Spleen (tissue), 11 donors: ENCODE data around the gene DDAH1. TPM values are rescaled to one million over a fixed set of nuclear protein-coding genes. Genes with fewer than 3 reads are reported as not detected.

Experiments used
- DNase-seq: peaks from one replicate; pipeline ENCODE4 v3.0.0-alpha.2; 2020
- H3K27ac ChIP-seq, 8 donors: fragments of 200-600 bp; sonication (generic) in 7 of 8; 1 replicate in 4 of 8; 2 replicates in 4 of 8; pipeline versions ENCODE4 v1.5.0 to v1.8.0; 2016 to 2021; ENCODE audit warnings: inconsistent platforms in 4 of 8, mild to moderate bottlenecking in 4 of 8, moderate library complexity in 1 of 8
- H3K27me3 ChIP-seq, 7 donors: fragments of 200-600 bp; sonication (generic) in 6 of 7; replicated peaks in 1 of 7; 1 replicate in 4 of 7; 2 replicates in 3 of 7; pipeline versions ENCODE4 v1.5.0 to v1.8.0; 2016 to 2021; ENCODE audit warnings: inconsistent platforms in 3 of 7, mild to moderate bottlenecking in 1 of 7
- H3K36me3 ChIP-seq, 6 donors: fragments of 200-600 bp; sonication (generic) in 5 of 6; 1 replicate in 4 of 6; 2 replicates in 2 of 6; pipeline versions ENCODE4 v1.5.0 to v1.8.0; 2016 to 2021; ENCODE audit warnings: inconsistent platforms in 2 of 6
- H3K4me1 ChIP-seq, 6 donors: fragments of 200-600 bp; sonication (generic) in 5 of 6; 1 replicate in 3 of 6; 2 replicates in 3 of 6; pipeline versions ENCODE4 v1.5.0 to v1.8.0; 2016 to 2021; ENCODE audit warnings: inconsistent platforms in 3 of 6
- H3K4me3 ChIP-seq, 8 donors: fragments of 200-600 bp; sonication (generic) in 7 of 8; 1 replicate in 4 of 8; 2 replicates in 4 of 8; pipeline versions ENCODE4 v1.5.0 to v1.8.0; 2016 to 2021; ENCODE audit warnings: inconsistent platforms in 4 of 8, mild to moderate bottlenecking in 4 of 8, moderate library complexity in 2 of 8
- H3K9me3 ChIP-seq, 8 donors: fragments of 200-600 bp; sonication (generic) in 7 of 8; 1 replicate in 4 of 8; 2 replicates in 4 of 8; pipeline versions ENCODE4 v1.5.0 to v1.8.0; 2016 to 2021; ENCODE audit warnings: inconsistent platforms in 4 of 8
- POLR2A ChIP-seq, 3 donors: fragments of 450-650 bp; IDR thresholded peaks; one replicate each; pipeline ENCODE4 v1.5.1; 2017; ENCODE audit warnings: antibody characterized with exemption in 3 of 3, mild to moderate bottlenecking in 1 of 3
- POLR2AphosphoS5 ChIP-seq, 3 donors: sonication (generic); formaldehyde crosslinking; IDR thresholded peaks; one replicate each; pipeline ENCODE4 v1.5.1; 2017; ENCODE audit warnings: antibody characterized with exemption in 3 of 3
- WGBS, 5 donors: extraction: QIAGEN DNeasy Blood & Tissue Kit in 3 of 5; methylation state at CpG; one replicate each; pipeline versions ENCODE4 v1.1.5 to v1.1.7; 2013 to 2018; 5-methylcytosine and 5-hydroxymethylcytosine counted together
- intact Hi-C: fragments of 100-400 bp; cut with DNase I; formaldehyde crosslinking; loops from one replicate; pipeline ENCODE4 v1.15.0; 2023; ENCODE audit warnings: low total_unique reads
- polyA plus RNA-seq, 3 donors: library from polyadenylated mRNA; stranded (reverse); fragments of 200-250 nt; gene quantifications; one replicate each; pipeline ENCODE4 v1.2.1, GENCODE V29; 2013
- total RNA-seq, 7 donors: library from RNA; depleted of rRNA in 3 of 7; stranded (reverse); fragments of >200 nt in 3 of 7; fragmentation: NEBNext Ultra II Directional in 4 of 7; extraction: Animal tissue kit (Norgen Biotek cat#: 25700) in 4 of 7; gene quantifications; one replicate each; pipeline versions ENCODE4 v1.1.0 to v1.2.1, GENCODE V29; 2016 to 2021
- TF ChIP-seq, protein P1 (sequence below), 11 experiments: fragments of 200-600 bp in 7 of 11; fragments of 450-650 bp in 4 of 11; sonication (generic) in 4 of 11; IDR thresholded peaks in 8 of 11; conservative IDR thresholded peaks in 3 of 11; 1 replicate in 7 of 11; 2 replicates in 4 of 11; pipeline versions ENCODE4 v1.4.0 to v1.8.0; 2016 to 2021; ENCODE audit warnings: antibody characterized with exemption in 11 of 11, inconsistent platforms in 4 of 11, mild to moderate bottlenecking in 1 of 11
- donor health status: healthy with polysubstance abuse.
- donor health status: DM: no; HTN: no; CAD: no; lungs with moderate emphysema.
- donor health status: DM: no; HTN: no; CAD: no.
- donor health status: Bipolar disorder and iron deficiency.
- donor health status: healthy.
- donor health status: DM: no; HTN: no; CAD: no.
- donor health status: DM: yes; HTN: yes; CAD: no.

DDAH1 gene
- total and polyA plus RNA-seq, 10 donors = 1.8 to 19.8 (median 13.7) TPM

GRCh38 chr1:85366391-85367170 lies 98.4 kb downstream of the DDAH1 start:
- H3K4me1 ChIP-seq = no peaks in the 10 kb centered on the region
- 61 to 72% (median 72%) methylated on average over 3 of the region's 3 CpGs for WGBS, 5 donors
- intact Hi-C loops = no loop called here
- no peak overlapping the region for H3K4me3 ChIP-seq
- H3K36me3 ChIP-seq = no peaks in the 10 kb centered on the region
- DNase-seq = no peak
- H3K9me3 ChIP-seq = no peaks in the 10 kb centered on the region
- peak overlapping the region in 2 of 8 donors; percentile 12 to 24 for H3K27ac ChIP-seq
- H3K27me3 ChIP-seq = no peaks in the 10 kb centered on the region
- TF ChIP-seq POLR2AphosphoS5 (IDR thresholded peaks at IDR 0.05) (no peak), POLR2A (IDR thresholded peaks at IDR 0.05) (no peak)
- TF ChIP-seq, protein P1, sequence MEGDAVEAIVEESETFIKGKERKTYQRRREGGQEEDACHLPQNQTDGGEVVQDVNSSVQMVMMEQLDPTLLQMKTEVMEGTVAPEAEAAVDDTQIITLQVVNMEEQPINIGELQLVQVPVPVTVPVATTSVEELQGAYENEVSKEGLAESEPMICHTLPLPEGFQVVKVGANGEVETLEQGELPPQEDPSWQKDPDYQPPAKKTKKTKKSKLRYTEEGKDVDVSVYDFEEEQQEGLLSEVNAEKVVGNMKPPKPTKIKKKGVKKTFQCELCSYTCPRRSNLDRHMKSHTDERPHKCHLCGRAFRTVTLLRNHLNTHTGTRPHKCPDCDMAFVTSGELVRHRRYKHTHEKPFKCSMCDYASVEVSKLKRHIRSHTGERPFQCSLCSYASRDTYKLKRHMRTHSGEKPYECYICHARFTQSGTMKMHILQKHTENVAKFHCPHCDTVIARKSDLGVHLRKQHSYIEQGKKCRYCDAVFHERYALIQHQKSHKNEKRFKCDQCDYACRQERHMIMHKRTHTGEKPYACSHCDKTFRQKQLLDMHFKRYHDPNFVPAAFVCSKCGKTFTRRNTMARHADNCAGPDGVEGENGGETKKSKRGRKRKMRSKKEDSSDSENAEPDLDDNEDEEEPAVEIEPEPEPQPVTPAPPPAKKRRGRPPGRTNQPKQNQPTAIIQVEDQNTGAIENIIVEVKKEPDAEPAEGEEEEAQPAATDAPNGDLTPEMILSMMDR (IDR thresholded peaks at IDR 0.05 in 8 of 11, conservative IDR thresholded peaks at IDR 0.05 in 3 of 11) = no peak

DNA sequence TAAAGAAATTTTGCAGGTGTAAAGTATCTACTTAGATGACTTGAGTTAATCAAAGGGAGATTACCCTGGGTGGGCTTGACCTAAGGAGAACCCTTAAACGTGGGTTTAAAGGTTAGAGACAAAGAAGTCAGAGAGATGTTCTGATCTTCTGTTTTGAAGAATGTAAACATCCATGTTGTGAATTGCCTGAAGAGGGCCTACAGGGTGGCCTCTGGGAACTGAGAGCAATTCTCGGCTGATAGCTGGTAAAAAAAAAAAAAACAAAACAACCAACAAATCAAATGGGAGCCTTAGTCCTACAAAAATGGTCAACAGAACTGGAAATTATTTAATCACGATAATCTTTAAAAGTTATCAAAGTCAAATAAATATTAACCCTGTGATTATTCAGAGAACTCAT lies 99.1 kb downstream of the DDAH1 start:
- no peak for DNase-seq
- Histone ChIP-seq H3K27ac (peak overlapping the region in 2 of 8 donors; percentile 12 to 24), H3K4me3 (no peak overlapping the region), H3K36me3 (no peaks in the 10 kb centered on the region), H3K4me1 (no peaks in the 10 kb centered on the region), H3K9me3 (no peaks in the 10 kb centered on the region), H3K27me3 (no peaks in the 10 kb centered on the region)
- intact Hi-C loops = no loop called here
- WGBS, 5 donors = 81 to 90% (median 88%) methylated on average over 3 of the region's 3 CpGs
- TF ChIP-seq POLR2A (IDR thresholded peaks at IDR 0.05) = no peak
- TF ChIP-seq POLR2AphosphoS5 (IDR thresholded peaks at IDR 0.05) = no peak
- TF ChIP-seq, protein P1 (IDR thresholded peaks at IDR 0.05 in 8 of 11, conservative IDR thresholded peaks at IDR 0.05 in 3 of 11) = no peak

DNA sequence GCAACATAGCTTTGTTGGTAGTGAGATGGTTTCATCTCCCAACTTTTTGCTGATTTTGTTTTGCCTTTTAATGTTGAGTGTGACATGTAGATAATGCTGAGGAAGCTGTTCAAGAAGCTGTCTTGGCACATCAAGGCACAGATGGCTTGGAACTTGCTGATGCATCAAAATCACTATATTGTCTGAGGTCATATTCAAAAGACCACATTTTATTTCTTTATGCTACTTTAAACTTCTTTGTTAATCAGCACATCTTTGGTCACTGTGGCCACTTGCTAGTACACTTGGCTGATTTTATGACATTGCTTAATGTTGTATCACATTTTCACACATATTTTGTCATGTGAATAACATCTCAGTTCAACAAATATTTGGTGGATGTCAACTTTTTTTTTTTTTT lies 101.4 kb downstream of the DDAH1 start:
- no peak for TF ChIP-seq POLR2AphosphoS5 (IDR thresholded peaks at IDR 0.05)
- no peak for TF ChIP-seq POLR2A (IDR thresholded peaks at IDR 0.05)
- intact Hi-C loops = no loop called here
- H3K4me3 ChIP-seq = no peak overlapping the region
- no peaks in the 10 kb centered on the region for H3K9me3 ChIP-seq
- no peaks in the 10 kb centered on the region for H3K36me3 ChIP-seq
- H3K27me3 ChIP-seq = no peaks in the 10 kb centered on the region
- no peak overlapping the region for H3K27ac ChIP-seq
- DNase-seq = no peak
- no peaks in the 10 kb centered on the region for H3K4me1 ChIP-seq

GRCh38 chr1:85363092-85363491 lies 101.9 kb downstream of the DDAH1 start:
- H3K9me3 ChIP-seq = no peaks in the 10 kb centered on the region
- DNase-seq = no peak
- H3K27ac ChIP-seq = no peak overlapping the region
- no peaks in the 10 kb centered on the region for H3K36me3 ChIP-seq
- TF ChIP-seq POLR2AphosphoS5 (IDR thresholded peaks at IDR 0.05) = no peak
- TF ChIP-seq, protein P1 (IDR thresholded peaks at IDR 0.05 in 8 of 11, conservative IDR thresholded peaks at IDR 0.05 in 3 of 11) = no peak
- no peak for TF ChIP-seq POLR2A (IDR thresholded peaks at IDR 0.05)
- 51 to 84% (median 71%) methylated on average over 1 of the region's 1 CpG for WGBS, 5 donors
- intact Hi-C loops = no loop called here
- no peak overlapping the region for H3K4me3 ChIP-seq
- no peaks in the 10 kb centered on the region for H3K27me3 ChIP-seq
- H3K4me1 ChIP-seq = no peaks in the 10 kb centered on the region
